GM10847 (cell line): ENCODE measurements around the gene PPP5C.

Experiments
- POLR2A ChIP-seq: IDR thresholded peaks from 2 replicates; pipeline ENCODE4 v1.6.1; 2011; ENCODE audit not compliant: insufficient read length; ENCODE audit errors: extremely low read depth

PPP5C gene

GRCh38 chr19:46404753-46405468 lies 58.0 kb downstream of the PPP5C start:
- no peak for TF ChIP-seq POLR2A

GRCh38 chr19:46406976-46407375 lies 60.1 kb downstream of the PPP5C start:
- no peak for TF ChIP-seq POLR2A

- TF ChIP-seq POLR2A = no peak
Observed at GRCh38 chr19:46407856-46408663, 61.2 kb downstream of the PPP5C start.

GRCh38 chr19:46408664-46409039 lies 61.8 kb downstream of the PPP5C start:
- no peak for TF ChIP-seq POLR2A

- no peak for TF ChIP-seq POLR2A
Observed at GRCh38 chr19:46409191-46409590, 62.3 kb downstream of the PPP5C start.

- no peak for TF ChIP-seq POLR2A
Observed at GRCh38 chr19:46410205-46411087, 63.6 kb downstream of the PPP5C start.

- TF ChIP-seq POLR2A = no peak
Observed at GRCh38 chr19:46411088-46411924, 64.4 kb downstream of the PPP5C start.

GRCh38 chr19:46411925-46412649 lies 65.2 kb downstream of the PPP5C start:
- no peak for TF ChIP-seq POLR2A

- TF ChIP-seq POLR2A = no peak
Observed at GRCh38 chr19:46412650-46413261, 65.9 kb downstream of the PPP5C start.

GRCh38 chr19:46413262-46414031 lies 66.6 kb downstream of the PPP5C start, which contains the start of gene CCDC8:
TSS of gene CCDC8 (minus strand) at chr19:46413564. CDS start at chr19:46412810, 754 bp downstream.
- no peak for TF ChIP-seq POLR2A

- no peak for TF ChIP-seq POLR2A
Observed at GRCh38 chr19:46420056-46420455, 73.2 kb downstream of the PPP5C start.

GRCh38 chr19:46422344-46422743 lies 75.5 kb downstream of the PPP5C start:
- no peak for TF ChIP-seq POLR2A

GRCh38 chr19:46423188-46423587 lies 76.3 kb downstream of the PPP5C start:
- no peak for TF ChIP-seq POLR2A

- TF ChIP-seq POLR2A = no peak
Observed at GRCh38 chr19:46426035-46426505, 79.2 kb downstream of the PPP5C start.
